SIG-M5 treated with dmso at 0.1 percent for 504 hours (cell line): Measurements from ENCODE around the gene BCAP31.
"Not testable (repeated sequence)": the region's sequence is repeated elsewhere in the genome, so short reads cannot be mapped to it uniquely, and the experiment has no call there.

Source experiments
- DNase-seq: peaks from one replicate; lab custom pipeline; 2025; ENCODE audit not compliant: unreplicated experiment; lab: John Stamatoyannopoulos, UW

Gene BCAP31

GRCh38 chrX:153763298-153763932, 39.2 kb upstream of the BCAP31 start:
- no peak for DNase-seq

GRCh38 chrX:153762626-153763173, 38.5 kb upstream of the BCAP31 start:
- DNase-seq, result no peak

GRCh38 chrX:153761863-153762262, 37.7 kb upstream of the BCAP31 start:
- DNase-seq, result no peak

- no peak for DNase-seq
Measured at GRCh38 chrX:153755136-153755535, 30.9 kb upstream of the BCAP31 start.

- no peak for DNase-seq
Measured at GRCh38 chrX:153750127-153750774, 26.1 kb upstream of the BCAP31 start.

- not testable (repeated sequence) for DNase-seq
Measured at GRCh38 chrX:153749017-153749416, 24.8 kb upstream of the BCAP31 start.

GRCh38 chrX:153746991-153747390, 22.8 kb upstream of the BCAP31 start:
- not testable (repeated sequence) for DNase-seq

GRCh38 chrX:153746359-153746758, 22.2 kb upstream of the BCAP31 start:
- no peak for DNase-seq

GRCh38 chrX:153745067-153745433, 20.9 kb upstream of the BCAP31 start:
- DNase-seq, result not testable (repeated sequence)

- DNase-seq, result no peak
Measured at GRCh38 chrX:153744210-153745066, 20.3 kb upstream of the BCAP31 start.

- not testable (repeated sequence) for DNase-seq
Measured at GRCh38 chrX:153743468-153744209, 19.5 kb upstream of the BCAP31 start.

- not testable (repeated sequence) for DNase-seq
Measured at GRCh38 chrX:153742796-153743467, 18.7 kb upstream of the BCAP31 start.

- not testable (repeated sequence) for DNase-seq
Measured at GRCh38 chrX:153742111-153742510, 17.9 kb upstream of the BCAP31 start.

GRCh38 chrX:153741446-153741845, 17.3 kb upstream of the BCAP31 start:
- DNase-seq, result no peak

GRCh38 chrX:153740631-153741222, 16.5 kb upstream of the BCAP31 start:
- no peak for DNase-seq

GRCh38 chrX:153739754-153740486, 15.7 kb upstream of the BCAP31 start:
- no peak for DNase-seq

- DNase-seq, result no peak
Measured at GRCh38 chrX:153738056-153738605, 13.9 kb upstream of the BCAP31 start.

GRCh38 chrX:153736871-153737441, 12.8 kb upstream of the BCAP31 start:
- no peak for DNase-seq
